DND-41 (cell line): ENCODE results near the gene PCLO.

Source experiments
- EZH2 ChIP-seq: IDR thresholded peaks from 3 replicates; pipeline ENCODE4 v1.6.1; 2012; ENCODE audit warnings: borderline replicate concordance, low read depth, mild to moderate bottlenecking, moderate library complexity, low read length, inconsistent platforms; ENCODE audit not compliant: severe bottlenecking
- TF ChIP-seq, protein P1 (sequence below): IDR thresholded peaks from 2 replicates; pipeline ENCODE4 v1.5.1; 2012; ENCODE audit warnings: borderline replicate concordance, low read length, moderate library complexity, mild to moderate bottlenecking; ENCODE audit not compliant: poor library complexity, severe bottlenecking; ENCODE audit errors: extremely low read depth

DNA sequence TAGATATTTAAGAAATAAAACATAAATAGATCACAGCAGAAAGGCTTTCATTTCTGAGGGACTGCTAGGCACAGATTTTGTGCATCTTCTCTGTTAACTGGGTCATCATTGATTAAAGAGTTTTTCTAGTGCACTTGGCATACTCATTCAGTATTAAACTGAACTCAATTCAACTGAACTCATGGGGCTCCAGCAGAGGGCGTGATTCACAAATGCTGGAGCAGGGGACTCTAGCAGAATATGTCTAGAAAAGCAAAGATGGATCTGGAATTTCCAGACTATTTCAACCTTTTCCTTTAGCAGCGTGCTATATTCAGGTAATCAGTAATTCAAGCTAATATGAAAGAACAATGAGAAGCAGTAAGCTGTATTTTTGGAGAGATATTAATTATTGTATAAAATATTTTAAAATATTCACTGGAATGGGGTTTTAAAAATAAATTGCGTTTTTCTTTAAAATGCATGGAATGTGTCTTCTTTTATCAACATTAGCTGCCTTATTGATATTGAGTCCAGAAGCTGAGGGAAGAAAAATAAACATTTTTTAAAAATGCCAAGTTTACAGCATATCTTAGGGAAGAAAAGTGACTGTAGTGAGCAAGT lies 422.3 kb downstream of the PCLO start:
- TF ChIP-seq, protein P1, sequence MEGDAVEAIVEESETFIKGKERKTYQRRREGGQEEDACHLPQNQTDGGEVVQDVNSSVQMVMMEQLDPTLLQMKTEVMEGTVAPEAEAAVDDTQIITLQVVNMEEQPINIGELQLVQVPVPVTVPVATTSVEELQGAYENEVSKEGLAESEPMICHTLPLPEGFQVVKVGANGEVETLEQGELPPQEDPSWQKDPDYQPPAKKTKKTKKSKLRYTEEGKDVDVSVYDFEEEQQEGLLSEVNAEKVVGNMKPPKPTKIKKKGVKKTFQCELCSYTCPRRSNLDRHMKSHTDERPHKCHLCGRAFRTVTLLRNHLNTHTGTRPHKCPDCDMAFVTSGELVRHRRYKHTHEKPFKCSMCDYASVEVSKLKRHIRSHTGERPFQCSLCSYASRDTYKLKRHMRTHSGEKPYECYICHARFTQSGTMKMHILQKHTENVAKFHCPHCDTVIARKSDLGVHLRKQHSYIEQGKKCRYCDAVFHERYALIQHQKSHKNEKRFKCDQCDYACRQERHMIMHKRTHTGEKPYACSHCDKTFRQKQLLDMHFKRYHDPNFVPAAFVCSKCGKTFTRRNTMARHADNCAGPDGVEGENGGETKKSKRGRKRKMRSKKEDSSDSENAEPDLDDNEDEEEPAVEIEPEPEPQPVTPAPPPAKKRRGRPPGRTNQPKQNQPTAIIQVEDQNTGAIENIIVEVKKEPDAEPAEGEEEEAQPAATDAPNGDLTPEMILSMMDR: peak; percentile 59
- TF ChIP-seq EZH2: no peak
